Measurements from ENCODE around the gene JAM2. TPM values are rescaled to one million over a fixed set of nuclear protein-coding genes. Genes with fewer than 3 reads are reported as not detected.

Gene JAM2
- total and polyA plus RNA-seq, 4 experiments from 2014 or later = 0.39 to 0.67 TPM; not detected in 2

GRCh38 chr21:25635310-25635709 is 3.7 kb upstream of the JAM2 start:
- Histone ChIP-seq H3K27ac (ENCODE audit: low read depth, low read length) (no peak overlapping the region), H3K36me3 (ENCODE audit: insufficient read depth, low read length) (no peaks in the 10 kb centered on the region), H3K4me1 (ENCODE audit: insufficient read depth, low read length) (peaks cover 14% of the 10 kb centered on the region), H3K9me3 (ENCODE audit: control insufficient read depth in 1 of 2, low read length in 2 of 2) (no peaks in the 10 kb centered on the region), H3K27me3 (ENCODE audit: insufficient read depth, low read length) (peaks cover 16% of the 10 kb centered on the region), H3K4me3 (ENCODE audit: low read length in 2 of 2) (no peak overlapping the region)
- ChIA-PET POLR2A (ENCODE audit: partially characterized antibody) (no interaction called here), CTCF (ENCODE audit: partially characterized antibody) (no interaction called here)
- no peaks in the 10 kb centered on the region for H3K36me3 Mint-ChIP-seq
- H3K4me3 Mint-ChIP-seq = no peak overlapping the region
- no peak for DNase-seq
- peaks cover 21 to 26% of the 10 kb centered on the region in 2 donors for H3K27me3 Mint-ChIP-seq
- no peaks in the 10 kb centered on the region for H3K9me3 Mint-ChIP-seq
- H3K4me1 Mint-ChIP-seq = peaks cover 5 to 13% (median 8%) of the 10 kb centered on the region in 4 donors
- intact Hi-C loops (cut with micrococcal nuclease) = no loop called here
- H3K27ac Mint-ChIP-seq = no peak overlapping the region

- Histone ChIP-seq H3K36me3 (ENCODE audit: insufficient read depth, low read length) (no peaks in the 10 kb centered on the region), H3K4me3 (ENCODE audit: low read length in 2 of 2) (no peak overlapping the region), H3K9me3 (ENCODE audit: control insufficient read depth in 1 of 2, low read length in 2 of 2) (no peaks in the 10 kb centered on the region), H3K4me1 (ENCODE audit: insufficient read depth, low read length) (peaks cover 18% of the 10 kb centered on the region), H3K27me3 (ENCODE audit: insufficient read depth, low read length) (peaks cover 16% of the 10 kb centered on the region), H3K27ac (ENCODE audit: low read depth, low read length) (no peak overlapping the region)
- CTCF ChIA-PET (ENCODE audit: partially characterized antibody) = no interaction called here
- no peak overlapping the region for H3K4me3 Mint-ChIP-seq
- POLR2A ChIA-PET (ENCODE audit: partially characterized antibody) = no interaction called here
- peaks cover 9 to 20% (median 13%) of the 10 kb centered on the region in 4 donors for H3K4me1 Mint-ChIP-seq
- no peaks in the 10 kb centered on the region for H3K36me3 Mint-ChIP-seq
- no peaks in the 10 kb centered on the region for H3K9me3 Mint-ChIP-seq
- H3K27ac Mint-ChIP-seq = no peak overlapping the region
- intact Hi-C loops (cut with micrococcal nuclease) = no loop called here
- peaks cover 24 to 30% of the 10 kb centered on the region in 2 donors for H3K27me3 Mint-ChIP-seq
- no peak for DNase-seq
Observed at GRCh38 chr21:25636727-25637126, 2.3 kb upstream of the JAM2 start.

GRCh38 chr21:25637851-25638659 is 1.0 kb upstream of the JAM2 start:
- peaks cover 18% of the 10 kb centered on the region for H3K4me1 ChIP-seq (ENCODE audit: insufficient read depth, low read length)
- Mint-ChIP-seq H3K4me3 (peak overlapping the region in 7 of 8 donors; percentile 72 to 85 (median 81)), H3K9me3 (no peaks in the 10 kb centered on the region), H3K4me1 (peaks cover 9 to 20% (median 13%) of the 10 kb centered on the region in 4 donors), H3K27me3 (peaks cover 24 to 31% of the 10 kb centered on the region in 2 donors), H3K36me3 (no peaks in the 10 kb centered on the region), H3K27ac (peak overlapping the region in 1 of 7 donors; percentile 40)
- H3K27ac ChIP-seq (ENCODE audit: low read depth, low read length) = no peak overlapping the region
- POLR2A ChIA-PET (ENCODE audit: partially characterized antibody) = no interaction called here
- CTCF ChIA-PET (ENCODE audit: partially characterized antibody) = interaction anchor here (1.1 to 2.0 kb wide), 2 partner anchors 28 to 30 kb away, joined by 3 to 13 read pairs; no protein-coding TSS in a partner anchor
- no peaks in the 10 kb centered on the region for H3K36me3 ChIP-seq (ENCODE audit: insufficient read depth, low read length)
- peaks cover 16% of the 10 kb centered on the region for H3K27me3 ChIP-seq (ENCODE audit: insufficient read depth, low read length)
- intact Hi-C loops (cut with micrococcal nuclease) = loop anchor here (2.0 kb wide), 1 partner anchor 71 kb away; no protein-coding TSS in a partner anchor
- H3K4me3 ChIP-seq (ENCODE audit: low read length in 2 of 2) = no peak overlapping the region
- no peak for DNase-seq
- H3K9me3 ChIP-seq (ENCODE audit: control insufficient read depth in 1 of 2, low read length in 2 of 2) = no peaks in the 10 kb centered on the region

- POLR2A ChIA-PET (ENCODE audit: partially characterized antibody) = no interaction called here
- no peaks in the 10 kb centered on the region for H3K9me3 ChIP-seq (ENCODE audit: control insufficient read depth in 1 of 2, low read length in 2 of 2)
- no peaks in the 10 kb centered on the region for H3K36me3 ChIP-seq (ENCODE audit: insufficient read depth, low read length)
- H3K4me1 ChIP-seq (ENCODE audit: insufficient read depth, low read length) = peaks cover 18% of the 10 kb centered on the region
- CTCF ChIA-PET (ENCODE audit: partially characterized antibody) = interaction anchor here (1.7 to 2.0 kb wide), 2 partner anchors 9 to 31 kb away, joined by 4 to 13 read pairs; no protein-coding TSS in a partner anchor
- H3K9me3 Mint-ChIP-seq = no peaks in the 10 kb centered on the region
- DNase-seq = peak; percentile 36 to 52 (median 42)
- H3K27me3 Mint-ChIP-seq = peaks cover 22 to 26% of the 10 kb centered on the region in 2 donors
- peak overlapping the region; percentile 72 to 87 (median 82) for H3K4me3 Mint-ChIP-seq
- H3K36me3 Mint-ChIP-seq = no peaks in the 10 kb centered on the region
- intact Hi-C loops (cut with micrococcal nuclease) = loop anchor here (1.0 to 2.0 kb wide), 3 partner anchors 31 to 218 kb away; no protein-coding TSS in a partner anchor
- peak overlapping the region; percentile 1 to 55 for H3K4me3 ChIP-seq (ENCODE audit: low read length in 2 of 2)
- no peak overlapping the region for H3K27ac ChIP-seq (ENCODE audit: low read depth, low read length)
- H3K27ac Mint-ChIP-seq = peak overlapping the region in 1 of 7 donors; percentile 20
- peaks cover 9 to 20% (median 13%) of the 10 kb centered on the region in 4 donors for H3K4me1 Mint-ChIP-seq
- peaks cover 16% of the 10 kb centered on the region for H3K27me3 ChIP-seq (ENCODE audit: insufficient read depth, low read length)
Observed at GRCh38 chr21:25639551-25640201, 618 bp downstream of the JAM2 start.

- H3K4me3 Mint-ChIP-seq = peak overlapping the region; percentile 72 to 87 (median 82)
- H3K9me3 Mint-ChIP-seq = no peaks in the 10 kb centered on the region
- Histone ChIP-seq H3K36me3 (ENCODE audit: insufficient read depth, low read length) (no peaks in the 10 kb centered on the region), H3K27me3 (ENCODE audit: insufficient read depth, low read length) (peaks cover 16% of the 10 kb centered on the region), H3K9me3 (ENCODE audit: control insufficient read depth in 1 of 2, low read length in 2 of 2) (no peaks in the 10 kb centered on the region), H3K4me3 (ENCODE audit: low read length in 2 of 2) (peak overlapping the region; percentile 1 to 55), H3K4me1 (ENCODE audit: insufficient read depth, low read length) (peaks cover 18% of the 10 kb centered on the region), H3K27ac (ENCODE audit: low read depth, low read length) (no peak overlapping the region)
- H3K27me3 Mint-ChIP-seq = peaks cover 17 to 21% of the 10 kb centered on the region in 2 donors
- CTCF ChIA-PET (ENCODE audit: partially characterized antibody) = interaction anchor here (0.8 to 1.7 kb wide), 2 partner anchors 8 to 32 kb away, joined by 3 to 4 read pairs; no protein-coding TSS in a partner anchor
- DNase-seq = peak in 1 of 5 donors; percentile 0
- no peaks in the 10 kb centered on the region for H3K36me3 Mint-ChIP-seq
- POLR2A ChIA-PET (ENCODE audit: partially characterized antibody) = no interaction called here
- peak overlapping the region in 1 of 7 donors; percentile 60 for H3K27ac Mint-ChIP-seq
- peaks cover 9 to 20% (median 13%) of the 10 kb centered on the region in 4 donors for H3K4me1 Mint-ChIP-seq
- intact Hi-C loops (cut with micrococcal nuclease) = no loop called here
Observed at GRCh38 chr21:25640202-25640942, 1.3 kb downstream of the JAM2 start.

- H3K4me3 ChIP-seq (ENCODE audit: low read length in 2 of 2) = no peak overlapping the region
- Mint-ChIP-seq H3K4me3 (peak overlapping the region; percentile 72 to 87 (median 82)), H3K27ac (peak overlapping the region in 1 of 7 donors; percentile 60), H3K36me3 (no peaks in the 10 kb centered on the region), H3K9me3 (no peaks in the 10 kb centered on the region), H3K27me3 (peaks cover 16 to 18% of the 10 kb centered on the region in 2 donors), H3K4me1 (peaks cover 9 to 20% (median 13%) of the 10 kb centered on the region in 4 donors)
- ChIA-PET POLR2A (ENCODE audit: partially characterized antibody) (no interaction called here), CTCF (ENCODE audit: partially characterized antibody) (interaction anchor here (0.8 kb wide), 1 partner anchor 33 kb away, joined by 3 read pairs; no protein-coding TSS in a partner anchor)
- H3K36me3 ChIP-seq (ENCODE audit: insufficient read depth, low read length) = no peaks in the 10 kb centered on the region
- intact Hi-C loops (cut with micrococcal nuclease) = no loop called here
- no peaks in the 10 kb centered on the region for H3K9me3 ChIP-seq (ENCODE audit: control insufficient read depth in 1 of 2, low read length in 2 of 2)
- H3K27ac ChIP-seq (ENCODE audit: low read depth, low read length) = no peak overlapping the region
- DNase-seq = no peak
- peaks cover 18% of the 10 kb centered on the region for H3K4me1 ChIP-seq (ENCODE audit: insufficient read depth, low read length)
- H3K27me3 ChIP-seq (ENCODE audit: insufficient read depth, low read length) = peaks cover 16% of the 10 kb centered on the region
Observed at GRCh38 chr21:25640943-25641292, 1.9 kb downstream of the JAM2 start.

All from CD4-positive, alpha-beta memory T cell (primary cell).